Measurements from ENCODE around the gene ITGA1.

ITGA1 gene

DNA sequence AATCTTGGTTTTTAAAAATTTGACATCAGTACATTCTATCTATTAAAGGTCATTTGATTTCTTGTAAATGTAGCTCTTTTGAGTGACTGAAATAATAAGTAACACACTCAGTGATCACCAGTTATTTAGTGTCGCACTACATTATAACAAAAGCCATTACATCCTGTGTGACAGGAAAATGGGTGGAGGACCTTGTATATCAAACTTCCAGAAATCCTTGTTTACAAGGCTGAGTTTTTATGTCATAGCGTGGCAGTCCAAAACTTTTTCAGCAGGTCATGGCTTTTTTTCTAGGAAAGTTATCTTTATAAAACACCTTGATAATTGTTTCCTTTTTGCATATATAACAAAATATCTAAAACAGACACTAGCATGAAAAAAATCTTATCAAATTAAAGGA lies 14.4 kb upstream of the ITGA1 start:
- DNase-seq, result no peak

DNA sequence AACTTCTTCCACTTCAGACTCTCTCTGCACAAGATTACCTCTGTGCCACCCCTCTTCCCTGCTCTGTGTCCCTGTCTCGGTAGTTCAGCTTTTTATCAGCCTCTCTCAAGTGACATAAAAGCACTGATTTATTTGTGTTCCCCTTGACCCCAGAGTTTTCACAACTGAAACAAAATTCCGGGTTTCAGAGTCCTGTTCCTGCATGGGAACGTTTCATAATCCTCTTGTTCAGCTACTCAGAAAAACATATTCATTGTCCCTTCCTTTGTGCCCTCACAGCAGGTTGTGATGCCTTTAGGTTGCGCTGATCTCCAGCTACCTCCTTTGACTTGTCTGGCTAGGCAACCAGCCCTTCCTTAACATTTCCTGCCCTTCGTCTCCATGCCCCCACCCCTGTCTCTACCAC lies 13.7 kb upstream of the ITGA1 start:
- DNase-seq, result no peak

DNA sequence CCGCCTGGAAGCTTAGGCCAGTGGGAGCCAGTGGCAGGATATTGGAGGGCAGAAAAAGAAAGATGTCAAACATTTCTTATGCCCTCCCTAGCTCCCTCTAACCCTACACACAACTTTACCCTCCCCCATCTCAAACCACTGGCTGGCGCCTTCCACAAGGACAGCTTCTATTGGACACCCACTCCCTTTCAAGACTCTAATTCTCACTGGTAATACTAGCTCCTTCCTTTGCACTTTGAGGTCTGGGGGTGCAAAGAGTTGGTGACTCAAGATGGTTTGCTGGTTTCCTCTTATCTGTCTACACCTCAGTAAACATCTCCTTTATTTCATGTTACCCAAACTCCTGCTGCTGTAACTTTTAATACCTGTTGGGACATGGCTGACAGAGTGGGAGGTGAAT lies 11.6 kb upstream of the ITGA1 start:
- no peak for DNase-seq

DNA sequence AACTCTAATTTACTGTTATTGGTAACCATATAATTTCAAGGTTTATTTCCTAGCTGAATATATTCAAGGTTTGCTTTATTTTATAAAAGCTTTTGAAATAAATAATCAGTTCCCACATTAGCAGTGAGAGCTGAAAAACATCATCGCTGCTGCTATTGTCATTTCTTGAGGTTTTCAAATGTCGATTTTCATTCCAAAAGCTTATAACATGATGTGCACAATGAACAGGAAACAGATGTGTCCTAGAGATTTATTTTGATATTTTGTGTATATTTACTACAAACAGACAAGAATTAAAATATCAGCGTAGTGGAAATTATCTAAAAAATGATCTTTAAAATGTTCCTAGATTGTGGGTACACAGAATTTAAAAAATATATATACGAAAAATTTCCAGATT lies 10.5 kb upstream of the ITGA1 start:
- no peak for DNase-seq

DNA sequence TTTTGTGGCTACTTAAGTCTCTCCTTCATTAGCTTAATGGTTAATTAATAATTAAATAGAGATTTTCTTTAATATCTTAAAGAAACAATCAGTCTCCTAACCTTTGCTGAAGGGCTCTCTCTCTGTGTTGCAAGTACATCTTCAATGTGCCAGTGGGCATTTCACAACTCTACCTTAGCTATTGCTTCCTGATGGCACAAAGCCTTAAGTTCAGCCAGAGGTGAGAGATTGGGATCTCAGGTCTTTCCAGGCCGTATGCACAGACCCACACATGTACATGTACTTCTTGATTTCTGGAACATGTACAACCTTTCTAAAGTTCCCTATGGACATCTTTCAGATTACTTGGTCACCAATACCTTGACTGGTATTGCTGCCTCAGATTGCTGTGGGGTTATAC lies 8.9 kb upstream of the ITGA1 start:
- no peak for DNase-seq

DNA sequence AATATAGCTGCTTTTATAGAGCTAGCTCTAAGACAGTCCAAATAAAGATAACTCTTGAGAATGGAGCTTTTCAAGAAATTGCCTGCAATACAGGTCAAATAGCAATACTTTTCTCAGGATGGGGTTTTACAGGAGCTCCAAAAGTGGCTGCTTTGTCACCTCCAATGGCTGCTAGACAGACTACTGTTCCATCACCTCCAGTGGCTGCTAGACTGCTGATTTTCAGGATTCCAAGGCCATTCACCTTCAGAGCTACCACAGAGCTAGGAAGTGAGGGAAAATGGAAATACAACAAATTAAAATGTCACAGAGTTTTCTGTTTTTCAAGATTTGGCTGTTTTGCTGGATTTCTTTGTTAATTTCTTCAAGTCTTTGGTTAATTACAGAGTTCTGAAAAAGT lies 8.5 kb upstream of the ITGA1 start:
- DNase-seq, result no peak

DNA sequence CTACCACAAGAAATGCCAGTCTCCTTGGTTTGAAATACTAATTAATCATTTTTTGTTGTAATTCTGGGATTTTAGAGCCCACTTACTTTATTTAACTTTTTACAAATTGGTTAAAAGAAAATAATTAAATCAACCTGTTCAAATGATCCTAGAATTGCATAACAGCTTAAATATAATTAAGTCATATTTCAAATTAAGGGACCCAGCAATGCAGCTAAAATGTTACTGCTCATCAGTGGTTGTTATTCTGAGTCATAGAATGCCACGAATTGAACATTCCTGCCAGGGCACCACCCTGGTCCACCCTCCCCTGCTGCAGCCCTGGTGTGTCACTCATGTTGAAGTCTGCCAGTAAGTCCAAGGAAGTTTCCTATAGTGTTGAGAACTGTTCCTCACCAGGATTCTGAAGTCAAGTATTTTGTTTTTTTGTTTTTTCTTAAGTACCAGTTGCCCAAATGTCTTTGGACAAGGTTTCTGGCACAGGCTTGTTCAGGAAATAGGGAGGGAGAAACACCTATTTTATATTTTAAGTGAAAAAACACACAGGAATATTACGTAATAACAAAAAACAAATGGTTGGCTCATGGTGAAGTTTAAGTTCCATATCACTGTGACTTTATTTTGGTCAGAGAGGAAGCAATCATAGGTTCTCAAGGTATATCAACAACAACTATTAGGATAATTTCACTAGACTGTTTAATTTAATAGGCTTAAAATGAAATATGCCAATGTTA lies 4.3 kb upstream of the ITGA1 start:
- no peak for DNase-seq

DNA sequence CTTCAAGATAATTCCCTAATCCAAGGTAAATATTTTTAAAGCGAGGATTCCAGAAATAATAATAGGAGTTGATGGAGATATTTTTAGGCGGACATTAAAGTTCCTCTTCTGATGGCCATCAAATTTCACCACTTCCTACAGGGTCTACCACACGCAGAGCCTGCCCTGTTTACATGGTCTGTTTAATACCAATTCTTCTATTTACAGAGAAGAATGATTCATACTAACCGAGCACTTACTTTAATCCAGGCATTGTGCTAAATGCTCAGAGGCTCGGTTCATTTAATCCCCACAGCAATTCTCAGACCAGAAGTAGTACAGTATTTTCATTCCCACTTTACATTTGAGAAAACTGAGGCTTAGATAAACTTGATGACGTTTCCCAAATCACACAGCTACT lies 3.0 kb upstream of the ITGA1 start:
- no peak for DNase-seq

DNA sequence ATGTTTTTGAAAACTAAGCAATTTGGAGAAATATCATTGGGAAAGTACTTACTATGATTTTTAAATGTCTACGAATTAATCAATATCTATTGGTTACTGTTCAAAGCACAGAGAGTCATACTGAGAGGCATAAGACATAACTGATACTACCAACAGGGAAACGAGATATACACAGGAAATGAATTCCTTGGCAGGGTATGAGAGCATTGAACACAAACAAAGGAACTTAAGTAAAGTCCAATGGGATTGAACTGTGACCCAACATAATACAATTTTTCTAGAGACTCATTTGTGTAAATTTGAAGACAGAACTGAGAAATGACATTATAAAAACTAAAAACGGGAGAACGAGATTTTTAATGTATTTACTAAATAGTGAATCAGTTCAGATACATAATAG lies 1.3 kb upstream of the ITGA1 start:
- no peak for DNase-seq

DNA sequence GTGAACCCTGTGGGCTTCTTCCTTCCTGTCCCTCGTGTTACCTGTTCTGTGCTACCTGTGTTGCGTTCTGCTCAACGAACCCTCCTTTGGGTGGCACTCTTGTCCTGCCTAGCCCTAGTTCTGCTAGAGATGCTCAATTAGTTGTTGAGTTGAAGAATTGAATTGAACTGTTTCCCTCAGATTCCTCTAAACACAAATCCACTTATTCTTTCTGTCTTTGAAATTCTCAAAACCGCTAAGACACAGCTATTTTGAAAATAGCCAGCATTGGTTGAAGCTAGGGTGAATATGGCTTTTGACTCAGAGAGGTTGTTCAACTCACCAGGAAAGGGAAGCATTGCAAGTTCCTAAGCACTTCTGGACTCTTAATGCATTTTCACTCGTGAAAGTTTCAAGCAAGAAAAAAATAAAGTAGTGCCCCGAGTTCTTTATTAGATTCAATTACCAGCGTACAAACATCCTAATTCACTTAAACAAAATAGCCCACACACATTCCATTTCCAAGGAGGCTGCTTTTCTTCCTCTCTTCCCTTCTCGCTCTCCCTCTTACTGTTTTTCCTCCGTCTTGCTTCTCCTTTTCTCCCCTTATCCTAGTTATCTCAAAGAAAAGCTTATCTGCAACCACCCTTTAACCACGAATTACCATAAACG lies 642 bp upstream of the ITGA1 start:
- DNase-seq, result no peak

DNA sequence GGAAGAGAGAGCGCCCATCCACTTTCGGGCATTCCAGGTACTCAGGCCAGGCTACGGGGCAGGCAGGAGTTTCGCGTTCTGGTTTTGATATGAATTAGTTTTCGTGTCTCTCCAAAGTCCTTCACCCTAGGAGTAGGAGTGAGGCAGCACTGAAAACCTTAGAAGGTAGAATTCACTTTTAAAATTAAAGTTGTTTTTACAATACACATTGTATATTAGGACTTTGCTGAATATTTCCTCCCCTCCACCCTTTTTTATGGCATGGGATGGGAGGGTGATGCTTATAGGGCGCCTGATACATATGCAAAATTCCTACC lies 747 bp downstream of the ITGA1 start:
- no peak for DNase-seq

DNA sequence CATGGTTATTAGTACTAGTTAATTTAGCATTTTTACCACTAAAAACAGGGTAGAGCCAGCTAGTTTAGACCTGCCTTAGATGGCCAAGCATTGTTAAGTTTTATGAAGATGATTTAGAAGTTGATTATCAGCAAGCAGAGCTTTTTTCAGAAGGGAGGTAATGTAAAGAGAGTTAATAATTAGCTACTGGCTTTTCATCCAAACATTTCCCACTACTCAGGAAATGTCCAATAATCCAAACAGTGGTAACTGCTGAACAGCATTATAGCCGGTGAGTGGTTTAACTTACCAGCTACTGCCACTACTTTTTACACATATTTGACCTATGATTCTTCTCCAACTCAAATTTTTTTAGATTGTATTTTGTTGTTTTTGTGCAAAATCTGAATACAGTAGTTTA lies 1.7 kb downstream of the ITGA1 start:
- no peak for DNase-seq

DNA sequence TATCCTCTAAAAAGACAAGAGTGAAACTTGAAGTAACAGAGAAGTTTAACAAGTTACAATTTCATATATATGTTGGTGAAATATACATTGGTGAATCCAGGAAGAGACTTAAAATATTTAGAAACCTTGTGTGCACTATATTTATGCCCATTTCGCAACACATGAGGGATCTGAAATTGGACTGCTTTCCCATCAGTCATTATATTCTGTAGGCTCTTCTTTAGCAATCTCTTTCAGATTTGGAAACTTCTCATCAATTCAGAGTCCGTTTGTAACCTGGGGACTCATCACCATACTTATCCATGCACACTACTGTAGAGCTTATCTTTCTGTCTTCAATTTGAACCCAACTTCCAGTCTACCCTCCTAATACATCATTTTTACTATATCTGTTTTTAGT lies 2.1 kb downstream of the ITGA1 start:
- no peak for DNase-seq

DNA sequence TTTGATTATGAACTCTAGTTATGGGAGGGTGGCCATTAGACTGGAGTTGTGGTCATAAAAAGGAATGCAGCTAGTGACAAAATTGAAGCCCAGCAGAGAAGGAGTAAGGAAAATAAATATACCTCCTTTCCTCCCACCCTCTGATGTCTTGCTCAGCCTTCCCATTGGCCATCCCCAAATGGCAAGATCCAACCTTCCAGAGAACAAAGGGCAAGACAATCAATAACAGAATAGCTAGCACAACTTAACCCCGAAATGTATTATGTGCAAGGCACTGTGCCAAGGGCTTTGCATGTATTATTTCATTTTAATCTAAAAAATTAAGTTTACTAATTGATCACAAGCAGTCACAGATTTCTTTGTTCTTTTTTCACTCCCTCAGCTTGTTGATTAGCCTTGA lies 3.6 kb downstream of the ITGA1 start:
- no peak for DNase-seq

DNA sequence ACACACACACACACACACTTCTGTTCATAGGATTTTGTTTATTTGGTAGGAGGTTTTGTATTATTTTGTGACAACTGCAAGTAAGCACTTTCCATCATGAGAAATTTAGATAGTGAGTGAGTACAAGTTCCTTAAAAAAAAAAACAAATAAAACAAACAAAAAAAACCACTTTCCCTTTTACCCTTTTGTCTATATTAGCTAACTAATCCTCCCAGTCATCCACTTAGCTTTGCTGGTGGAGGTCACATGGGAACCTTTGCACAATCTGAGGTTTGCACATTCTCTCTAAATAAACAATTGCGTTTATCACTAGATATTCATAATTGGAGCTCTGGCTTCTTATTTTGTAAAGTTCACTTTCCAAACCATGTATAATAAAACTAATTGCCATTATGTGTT lies 6.8 kb downstream of the ITGA1 start:
- DNase-seq, result no peak

DNA sequence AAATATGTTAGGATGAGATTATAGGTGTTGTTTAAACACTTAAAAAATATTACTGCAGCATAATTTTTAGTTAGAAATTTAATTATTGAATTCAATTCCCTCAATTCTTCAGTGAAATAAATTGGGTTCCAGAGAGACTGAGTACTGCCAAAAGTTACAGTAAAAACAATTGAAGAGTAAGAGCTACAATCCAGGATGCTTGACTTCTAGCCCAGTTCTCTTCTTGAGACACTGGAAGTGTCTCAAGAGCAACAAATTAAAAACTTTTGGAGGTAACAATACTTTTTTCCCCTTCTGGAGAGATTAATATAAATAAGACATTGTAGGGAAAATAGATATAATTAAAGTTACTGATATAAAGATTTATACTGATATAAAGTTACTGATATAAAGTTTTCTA lies 8.3 kb downstream of the ITGA1 start:
- DNase-seq, result no peak

DNA sequence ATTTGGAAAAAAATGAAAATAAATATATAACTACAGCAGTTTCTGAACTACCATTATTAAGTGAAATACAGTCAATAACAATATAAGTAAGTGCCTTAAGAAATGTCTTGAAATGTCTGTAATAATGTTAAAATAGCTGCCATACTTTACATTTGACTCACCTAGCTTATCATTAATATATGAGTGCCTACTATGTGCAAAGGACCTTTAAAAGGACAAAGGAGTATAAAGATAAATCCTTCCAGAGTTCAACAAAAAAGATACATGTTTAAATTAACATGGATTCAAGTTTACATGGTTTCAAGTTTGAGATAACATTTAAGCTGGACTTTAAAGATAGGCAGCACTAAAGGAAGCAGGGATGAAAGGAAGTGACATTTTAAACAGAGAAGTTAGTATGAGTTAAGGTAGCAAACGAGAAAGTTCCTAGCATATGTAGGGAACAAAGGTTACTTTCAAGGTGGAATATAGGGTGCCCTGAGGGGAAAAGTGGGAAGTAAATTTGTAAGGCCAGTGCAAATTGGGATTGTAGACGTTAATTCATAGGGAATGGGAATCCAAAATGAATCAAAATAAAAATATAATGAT lies 8.9 kb downstream of the ITGA1 start:
- no peak for DNase-seq

DNA sequence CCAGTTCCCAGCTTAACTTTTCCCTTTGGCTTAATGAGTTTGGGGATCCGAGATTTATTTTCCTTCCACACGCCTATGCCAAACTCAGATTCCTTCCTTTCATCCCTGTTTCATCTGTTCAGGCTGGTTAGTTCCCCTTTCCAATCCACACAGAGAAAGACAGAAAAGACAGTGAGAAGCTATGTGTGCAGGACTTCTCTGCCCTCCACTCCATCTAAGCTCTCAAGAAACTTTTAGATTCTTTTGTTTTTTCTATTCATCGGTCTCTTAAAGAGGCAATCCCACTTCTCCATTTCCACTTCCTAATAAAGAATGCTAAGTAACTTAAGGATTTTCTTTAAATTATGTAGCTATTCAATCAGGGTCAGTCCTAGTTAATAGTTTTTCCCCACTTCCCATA lies 11.2 kb downstream of the ITGA1 start:
- no peak for DNase-seq

DNA sequence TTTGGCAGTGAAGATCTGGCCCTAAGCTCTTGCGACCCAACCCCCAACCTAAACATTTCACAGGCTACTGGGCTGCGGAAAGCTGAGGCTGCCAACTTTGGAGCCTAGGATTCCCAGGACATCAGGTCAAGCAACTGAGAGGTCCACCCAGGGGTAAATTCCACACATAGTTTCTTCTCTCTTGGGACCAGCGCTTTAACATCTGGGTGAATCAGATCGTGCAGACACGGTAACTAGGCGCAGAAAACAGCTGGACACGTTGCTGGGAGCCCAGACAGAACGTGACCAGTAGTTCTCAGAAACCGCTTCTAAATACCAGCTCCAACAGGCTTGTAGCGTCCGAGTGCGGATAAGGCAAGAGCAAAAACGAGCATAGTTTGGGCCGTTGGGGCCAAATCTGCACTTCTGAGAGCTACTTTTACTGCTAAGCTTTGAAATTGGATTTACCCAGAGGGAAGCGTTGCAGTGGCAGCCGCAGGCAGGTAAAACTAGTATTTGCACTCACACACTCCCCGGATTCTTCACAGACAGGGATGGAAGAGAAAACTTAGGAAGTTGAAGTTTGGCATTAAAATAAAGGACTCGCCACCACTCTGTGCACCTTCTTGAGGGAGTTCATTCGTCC lies 11.8 kb downstream of the ITGA1 start:
- DNase-seq, result peak; percentile 47

DNA sequence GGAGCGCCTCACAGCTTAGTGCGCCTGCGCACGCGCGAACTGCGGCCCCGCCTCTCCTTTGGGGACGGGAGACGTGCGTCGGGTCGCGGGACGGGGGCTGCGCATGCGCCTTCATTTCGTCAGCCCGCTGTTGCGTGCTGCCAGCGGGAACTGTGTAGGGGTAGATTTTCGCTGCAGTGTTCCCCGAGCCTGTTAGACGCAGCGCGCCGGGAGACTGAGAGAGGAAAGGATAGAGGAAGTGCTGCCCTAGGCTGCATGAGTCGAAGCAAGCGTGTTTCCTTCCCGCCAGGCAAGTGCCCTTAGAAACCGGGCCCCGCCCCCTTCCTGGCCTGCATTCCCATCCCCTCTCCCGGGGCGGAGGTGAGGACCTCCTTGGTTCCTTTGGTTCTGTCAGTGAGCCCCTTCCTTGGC lies 12.3 kb downstream of the ITGA1 start:
- DNase-seq, result peak; percentile 78

DNA sequence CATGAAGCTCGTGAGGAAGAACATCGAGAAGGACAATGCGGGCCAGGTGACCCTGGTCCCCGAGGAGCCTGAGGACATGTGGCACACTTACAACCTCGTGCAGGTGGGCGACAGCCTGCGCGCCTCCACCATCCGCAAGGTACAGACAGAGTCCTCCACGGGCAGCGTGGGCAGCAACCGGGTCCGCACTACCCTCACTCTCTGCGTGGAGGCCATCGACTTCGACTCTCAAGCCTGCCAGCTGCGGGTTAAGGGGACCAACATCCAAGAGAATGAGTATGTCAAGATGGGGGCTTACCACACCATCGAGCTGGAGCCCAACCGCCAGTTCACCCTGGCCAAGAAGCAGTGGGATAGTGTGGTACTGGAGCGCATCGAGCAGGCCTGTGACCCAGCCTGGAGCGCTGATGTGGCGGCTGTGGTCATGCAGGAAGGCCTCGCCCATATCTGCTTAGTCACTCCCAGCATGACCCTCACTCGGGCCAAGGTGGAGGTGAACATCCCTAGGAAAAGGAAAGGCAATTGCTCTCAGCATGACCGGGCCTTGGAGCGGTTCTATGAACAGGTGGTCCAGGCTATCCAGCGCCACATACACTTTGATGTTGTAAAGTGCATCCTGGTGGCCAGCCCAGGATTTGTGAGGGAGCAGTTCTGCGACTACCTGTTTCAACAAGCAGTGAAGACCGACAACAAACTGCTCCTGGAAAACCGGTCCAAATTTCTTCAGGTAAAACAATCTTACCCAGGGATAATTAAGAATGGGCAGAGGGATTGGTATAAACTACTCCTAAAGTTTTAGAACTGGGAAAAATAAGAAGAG lies 12.9 kb downstream of the ITGA1 start:
- DNase-seq, result peak; percentile 28

DNA sequence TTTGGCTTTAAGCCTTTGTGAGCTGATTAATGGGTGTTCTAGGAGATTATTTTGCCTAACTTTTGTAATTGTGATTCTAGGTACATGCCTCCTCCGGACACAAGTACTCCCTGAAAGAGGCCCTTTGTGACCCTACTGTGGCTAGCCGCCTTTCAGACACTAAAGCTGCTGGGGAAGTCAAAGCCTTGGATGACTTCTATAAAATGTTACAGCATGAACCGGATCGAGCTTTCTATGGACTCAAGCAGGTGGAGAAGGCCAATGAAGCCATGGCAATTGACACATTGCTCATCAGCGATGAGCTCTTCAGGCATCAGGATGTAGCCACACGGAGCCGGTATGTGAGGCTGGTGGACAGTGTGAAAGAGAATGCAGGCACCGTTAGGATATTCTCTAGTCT lies 13.6 kb downstream of the ITGA1 start:
- DNase-seq, result no peak

DNA sequence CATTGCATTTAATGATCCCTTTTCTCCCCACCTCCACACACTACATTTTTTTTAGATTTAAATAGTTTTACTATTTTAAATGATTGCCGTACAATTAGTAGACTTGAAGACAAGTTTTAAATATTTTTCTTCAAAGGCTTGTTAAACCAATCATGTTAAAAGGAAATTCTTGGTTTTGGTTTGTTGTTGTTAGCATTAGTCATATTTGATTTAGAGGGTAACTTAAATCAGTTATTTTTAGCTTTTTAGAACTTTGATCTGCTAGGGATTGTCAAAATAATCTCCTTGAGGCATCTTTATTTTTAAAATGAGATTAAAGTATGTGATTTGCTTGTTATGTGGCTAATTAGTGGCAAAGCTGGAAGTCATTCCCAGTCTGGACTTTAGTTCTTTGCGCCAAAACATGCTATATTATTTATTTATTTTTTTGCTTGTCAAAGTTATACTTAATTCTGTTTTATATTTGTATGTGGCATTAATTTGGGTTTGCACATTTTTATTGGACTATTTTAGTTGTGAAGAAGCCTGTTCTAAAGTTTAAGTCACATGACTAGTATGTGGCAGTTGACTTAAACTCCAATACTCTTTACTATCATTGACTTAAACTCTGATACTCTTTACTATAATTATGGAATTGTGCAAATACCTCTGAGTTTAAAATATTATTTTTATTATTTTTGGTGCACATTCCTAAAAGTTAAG lies 14.7 kb downstream of the ITGA1 start:
- DNase-seq, result no peak
